Erythroblast (primary cell): ENCODE results near the gene TAAR5.

Experiments used
- GATA1 ChIP-seq: IDR thresholded peaks from 2 replicates; pipeline ENCODE4 v1.6.1; 2011; ENCODE audit warnings: low read depth, mild to moderate bottlenecking, control low read depth, low read length, moderate library complexity
- POLR2A ChIP-seq: IDR thresholded peaks from 2 replicates; pipeline ENCODE4 v1.6.1; 2011; ENCODE audit warnings: mild to moderate bottlenecking, low read length

GRCh38 chr6:132590362-132590761, 821 bp upstream of the TAAR5 start:
- TF ChIP-seq POLR2A = no peak
- no peak for TF ChIP-seq GATA1
